KOPT-K1 (cell line): Measurements from ENCODE around the gene CPO.
"Not testable (repeated sequence)": the region's sequence is repeated elsewhere in the genome, so short reads cannot be mapped to it uniquely, and the experiment has no call there.

Experiments
- H3K27ac ChIP-seq: fragments of 200-600 bp; sonication (generic); 2 replicates; pipeline ENCODE4 v1.5.1; 2016; ENCODE audit warnings: antibody characterized with exemption, mild to moderate bottlenecking, low read depth, low read length; ENCODE audit not compliant: poor library complexity, severe bottlenecking
- H3K36me3 ChIP-seq: fragments of 200-600 bp; sonication (generic); 2 replicates; pipeline ENCODE4 v1.5.1; 2017; ENCODE audit warnings: antibody characterized with exemption, mild to moderate bottlenecking, low read length, moderate library complexity; ENCODE audit not compliant: insufficient read depth
- H3K9me3 ChIP-seq: fragments of 200-600 bp; sonication (generic); 2 replicates; pipeline ENCODE4 v1.5.1; 2017; ENCODE audit warnings: antibody characterized with exemption, low read length, mild to moderate bottlenecking; ENCODE audit not compliant: insufficient read depth, poor library complexity, severe bottlenecking

The CPO gene, protein sequence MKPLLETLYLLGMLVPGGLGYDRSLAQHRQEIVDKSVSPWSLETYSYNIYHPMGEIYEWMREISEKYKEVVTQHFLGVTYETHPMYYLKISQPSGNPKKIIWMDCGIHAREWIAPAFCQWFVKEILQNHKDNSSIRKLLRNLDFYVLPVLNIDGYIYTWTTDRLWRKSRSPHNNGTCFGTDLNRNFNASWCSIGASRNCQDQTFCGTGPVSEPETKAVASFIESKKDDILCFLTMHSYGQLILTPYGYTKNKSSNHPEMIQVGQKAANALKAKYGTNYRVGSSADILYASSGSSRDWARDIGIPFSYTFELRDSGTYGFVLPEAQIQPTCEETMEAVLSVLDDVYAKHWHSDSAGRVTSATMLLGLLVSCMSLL

DNA sequence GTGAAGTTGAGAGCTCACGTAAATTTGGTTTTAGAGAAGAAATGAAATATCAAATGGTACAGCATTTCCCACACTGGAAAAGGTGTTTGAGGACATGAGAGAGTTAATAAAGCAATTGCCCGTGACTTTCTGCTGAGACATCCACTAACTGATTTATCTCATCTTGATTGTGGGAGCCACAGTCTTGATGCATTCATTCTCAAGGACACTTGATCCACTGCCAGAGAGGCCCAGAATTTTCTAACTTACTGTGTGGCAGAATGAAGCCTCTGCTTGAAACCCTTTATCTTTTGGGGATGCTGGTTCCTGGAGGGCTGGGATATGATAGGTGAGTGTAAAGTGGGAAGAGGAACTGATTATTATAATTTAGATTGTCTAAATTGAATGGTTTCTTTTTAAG, at the start of gene CPO:
Gene CPO, plus strand, starts transcription at position 179 of the 400 bp plus-strand sequence. Its CDS starts 82 bp downstream, at position 261.
- no peaks in the 10 kb centered on the region for H3K9me3 ChIP-seq
- no peaks in the 10 kb centered on the region for H3K36me3 ChIP-seq
- H3K27ac ChIP-seq = no peak within 1 kb of the TSS

DNA sequence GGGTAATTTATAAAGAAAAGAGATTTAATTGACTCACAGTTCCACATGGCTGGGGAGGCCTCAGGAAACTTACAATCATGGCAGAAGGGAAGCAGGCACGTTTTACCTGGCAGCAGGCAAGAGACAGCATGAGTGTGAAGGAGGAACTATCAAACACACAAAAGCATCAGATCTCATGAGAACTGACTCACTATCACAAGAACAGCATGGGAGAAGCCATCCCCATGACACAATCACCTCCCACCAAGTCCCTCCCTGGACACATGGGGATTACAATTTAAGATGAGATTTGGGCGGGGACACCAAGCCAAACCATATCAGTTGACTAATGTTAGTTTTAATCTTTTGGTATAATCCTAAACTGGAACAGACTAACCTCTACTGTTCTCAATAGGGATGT, 49.1 kb upstream of the CPO start:
- Histone ChIP-seq H3K9me3 (no peaks in the 10 kb centered on the region), H3K36me3 (no peaks in the 10 kb centered on the region), H3K27ac (no peak overlapping the region)

DNA sequence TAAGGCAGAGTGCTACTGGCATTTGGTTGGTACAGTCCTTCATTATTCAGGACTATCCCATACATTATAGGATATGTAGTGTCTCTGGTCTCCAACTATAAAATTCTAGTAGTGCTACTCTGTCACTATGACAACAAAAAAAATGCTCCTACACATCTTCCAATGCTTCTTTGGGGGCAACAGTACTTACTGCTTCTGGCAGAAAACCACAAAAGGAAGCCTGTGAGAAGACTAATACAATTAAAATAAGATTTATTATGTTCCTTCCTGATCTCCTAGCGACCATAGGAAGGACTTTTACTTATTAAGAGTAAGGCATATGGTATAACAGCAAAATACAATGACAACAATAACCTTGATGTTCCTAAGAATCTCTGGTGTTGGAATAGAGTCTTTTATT, 48.4 kb upstream of the CPO start:
- Histone ChIP-seq H3K9me3 (no peaks in the 10 kb centered on the region), H3K36me3 (no peaks in the 10 kb centered on the region), H3K27ac (no peak overlapping the region)

DNA sequence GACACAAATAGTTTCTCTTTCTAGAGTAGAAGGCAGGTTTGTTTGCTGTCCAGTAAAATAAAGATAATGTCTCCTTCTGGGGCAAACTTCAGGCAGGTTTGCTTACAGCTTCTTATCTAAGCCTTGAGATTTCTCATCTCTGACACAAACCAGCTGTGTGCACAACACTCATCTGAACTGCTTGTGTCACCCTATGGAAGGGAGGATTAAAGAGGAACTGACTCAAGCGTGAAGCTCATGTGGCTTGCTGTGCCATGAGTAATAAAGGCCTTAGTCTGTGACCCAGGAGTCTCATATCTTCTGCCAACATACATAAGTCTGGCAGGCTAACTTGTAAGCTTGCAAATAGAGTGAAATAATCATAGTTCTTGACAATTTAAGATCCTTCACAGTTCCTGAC, 24.2 kb upstream of the CPO start:
- H3K27ac ChIP-seq = no peak overlapping the region
- no peaks in the 10 kb centered on the region for H3K9me3 ChIP-seq
- H3K36me3 ChIP-seq = no peaks in the 10 kb centered on the region

DNA sequence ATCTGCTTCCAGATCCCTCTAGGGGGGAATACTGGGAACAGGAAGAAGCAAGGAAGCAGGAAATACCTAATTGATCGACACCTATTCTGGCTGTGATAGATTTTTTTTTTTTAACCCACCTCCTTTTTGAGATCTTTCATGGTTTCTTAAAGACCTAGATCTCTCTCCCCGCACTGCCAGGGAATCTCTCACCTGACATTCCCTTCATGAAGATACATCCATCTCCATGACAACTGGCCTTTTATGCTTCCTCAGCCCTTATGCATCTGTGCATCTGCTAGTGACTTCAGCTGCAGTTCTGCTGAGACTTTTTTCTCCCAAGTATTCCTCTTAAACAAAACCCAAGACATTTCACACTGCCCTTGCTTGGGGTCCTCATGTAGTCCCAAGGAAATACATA, 21.1 kb upstream of the CPO start:
- no peaks in the 10 kb centered on the region for H3K36me3 ChIP-seq
- no peak overlapping the region for H3K27ac ChIP-seq
- H3K9me3 ChIP-seq = no peaks in the 10 kb centered on the region

DNA sequence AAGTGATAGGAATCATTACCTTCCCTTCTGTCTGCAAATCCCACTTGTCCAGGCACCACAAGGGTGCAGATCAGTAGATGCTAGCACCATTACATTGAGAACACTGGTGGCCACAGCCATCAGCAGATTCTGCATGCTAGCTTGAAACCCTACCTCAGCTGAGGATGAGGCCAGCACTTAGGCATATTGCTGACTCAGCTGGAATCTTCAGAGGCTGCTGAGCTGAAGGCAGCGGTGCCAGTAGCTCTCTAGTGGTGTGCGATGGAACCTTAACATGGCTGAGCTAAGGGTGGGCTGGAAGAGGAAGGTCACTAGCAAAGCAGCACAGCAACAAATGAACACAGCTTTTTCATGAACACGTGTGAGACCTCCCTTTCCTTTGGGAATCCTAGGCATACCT, 19.0 kb upstream of the CPO start:
- H3K27ac ChIP-seq = no peak overlapping the region
- H3K36me3 ChIP-seq = no peaks in the 10 kb centered on the region

DNA sequence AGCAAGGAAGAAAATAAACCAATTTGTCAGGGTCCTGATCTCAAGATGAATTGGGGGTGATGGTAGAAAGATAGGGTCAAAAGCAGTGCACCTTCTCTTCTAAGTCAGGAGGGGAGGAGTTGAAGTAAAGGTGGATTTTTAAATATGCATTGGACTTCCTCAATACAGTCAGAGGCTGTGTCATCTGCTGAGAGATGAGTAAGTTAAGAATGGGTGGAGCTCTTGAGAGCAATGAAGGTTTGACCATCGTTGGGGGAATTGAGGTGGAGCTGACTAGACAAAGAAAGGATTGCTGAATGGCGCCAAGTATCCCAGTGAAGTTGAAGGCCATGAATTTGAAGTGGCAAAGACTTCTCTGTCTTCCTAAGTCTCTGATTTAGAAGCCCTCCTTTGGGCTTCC, 18.4 kb upstream of the CPO start:
- Histone ChIP-seq H3K36me3 (no peaks in the 10 kb centered on the region), H3K27ac (no peak overlapping the region), H3K9me3 (no peaks in the 10 kb centered on the region)

More for the DNA sequence above, 19.0 kb upstream of the CPO start:
- H3K9me3 ChIP-seq = no peaks in the 10 kb centered on the region

DNA sequence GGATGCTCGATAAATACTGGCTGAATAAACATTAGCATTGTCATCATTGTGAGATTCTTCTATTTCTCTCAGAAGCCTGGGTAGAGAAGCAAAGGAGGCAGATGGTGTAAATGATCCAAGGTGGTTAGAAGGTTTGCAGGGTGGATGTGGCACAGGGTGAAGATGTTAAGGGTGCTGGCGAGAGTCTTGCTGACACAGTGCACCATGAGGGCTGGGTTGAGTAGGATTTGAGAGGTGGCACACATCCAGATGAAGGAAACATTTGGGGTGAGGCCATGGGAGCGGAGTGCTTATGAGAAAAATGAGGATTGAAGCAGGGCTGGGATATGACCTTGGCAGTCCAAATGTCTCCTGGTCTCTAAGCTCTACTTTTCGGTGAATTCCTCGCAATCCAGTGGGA, 17.8 kb upstream of the CPO start:
- Histone ChIP-seq H3K27ac (no peak overlapping the region), H3K36me3 (no peaks in the 10 kb centered on the region), H3K9me3 (no peaks in the 10 kb centered on the region)

DNA sequence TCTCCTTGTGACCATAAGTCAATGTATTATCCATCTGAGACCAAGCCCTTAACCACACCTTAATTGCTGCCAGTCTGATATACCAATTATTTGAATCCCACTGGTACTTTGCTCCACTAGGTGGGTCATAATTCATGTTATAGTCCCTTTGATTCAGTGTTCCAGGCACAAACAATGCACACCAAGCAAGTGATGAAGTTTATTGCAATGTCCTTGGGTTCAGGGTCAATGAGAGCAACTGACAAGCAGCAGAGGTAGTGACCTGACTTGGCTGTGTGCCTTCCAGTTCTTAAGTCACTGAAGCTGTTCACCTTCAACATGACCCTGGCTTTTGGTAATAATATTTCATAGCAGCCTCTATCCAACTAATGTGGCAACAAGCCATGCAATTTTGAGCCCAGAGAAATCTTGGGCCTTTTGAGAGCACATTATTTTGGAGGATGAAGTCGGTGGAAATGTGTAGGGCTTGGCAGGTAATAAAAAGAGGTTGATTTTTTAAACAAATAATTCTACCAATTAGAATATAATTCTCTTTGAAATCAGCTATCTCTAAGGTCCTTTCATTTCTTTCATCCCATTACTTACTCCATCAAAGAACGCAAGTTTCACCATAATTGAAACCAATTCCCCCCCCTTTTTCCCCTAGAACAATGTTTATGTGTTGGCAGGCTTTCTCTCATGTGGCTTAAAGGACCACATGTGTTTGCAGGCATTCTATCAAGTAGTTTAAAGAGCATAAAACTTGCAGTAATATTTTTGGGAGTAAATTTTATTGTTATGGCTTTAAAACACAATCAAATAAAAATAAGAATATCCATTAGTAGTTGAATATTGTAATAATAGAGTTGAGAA, 3.1 kb upstream of the CPO start:
- no peaks in the 10 kb centered on the region for H3K9me3 ChIP-seq
- H3K27ac ChIP-seq = no peak overlapping the region
- no peaks in the 10 kb centered on the region for H3K36me3 ChIP-seq

DNA sequence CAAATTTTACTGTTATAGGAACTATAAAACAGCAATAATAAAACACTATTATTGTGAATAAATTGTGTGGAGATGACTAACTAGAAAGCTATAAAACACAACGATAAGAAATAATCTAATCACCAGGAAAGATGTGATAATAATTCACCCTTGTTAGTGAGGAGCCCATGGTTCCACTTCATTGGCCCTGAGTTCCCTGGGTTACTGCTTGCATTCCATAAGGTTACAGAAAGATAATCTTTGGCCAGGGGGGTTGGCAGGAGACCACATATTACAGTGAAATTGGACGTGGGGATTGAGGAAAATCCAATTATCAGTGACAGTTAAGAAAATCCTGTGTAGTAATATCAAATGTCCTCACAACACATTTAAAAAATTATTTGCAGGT, 2.5 kb upstream of the CPO start:
- H3K36me3 ChIP-seq = no peaks in the 10 kb centered on the region
- H3K27ac ChIP-seq = no peak overlapping the region
- no peaks in the 10 kb centered on the region for H3K9me3 ChIP-seq

DNA sequence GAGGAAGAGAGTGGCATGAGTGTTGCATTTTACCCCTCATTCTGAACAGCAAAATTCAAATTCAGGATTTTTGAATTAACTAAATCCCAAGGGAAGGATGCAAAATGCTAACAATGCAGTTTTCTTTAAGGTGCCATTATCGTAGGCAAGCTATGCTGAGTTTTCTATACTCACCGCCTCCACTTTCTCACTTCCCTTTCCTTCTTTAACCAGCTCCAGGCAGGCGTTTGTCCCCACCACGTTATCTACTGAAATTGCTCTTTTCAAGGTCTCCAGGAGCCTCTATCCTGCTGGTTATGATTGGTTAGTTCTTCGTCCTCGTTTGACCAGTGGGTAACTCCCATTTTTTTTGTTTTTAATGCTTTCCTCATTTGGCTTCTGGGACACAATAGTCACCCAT, 1.8 kb upstream of the CPO start:
- Histone ChIP-seq H3K27ac (no peak overlapping the region), H3K36me3 (no peaks in the 10 kb centered on the region), H3K9me3 (no peaks in the 10 kb centered on the region)

DNA sequence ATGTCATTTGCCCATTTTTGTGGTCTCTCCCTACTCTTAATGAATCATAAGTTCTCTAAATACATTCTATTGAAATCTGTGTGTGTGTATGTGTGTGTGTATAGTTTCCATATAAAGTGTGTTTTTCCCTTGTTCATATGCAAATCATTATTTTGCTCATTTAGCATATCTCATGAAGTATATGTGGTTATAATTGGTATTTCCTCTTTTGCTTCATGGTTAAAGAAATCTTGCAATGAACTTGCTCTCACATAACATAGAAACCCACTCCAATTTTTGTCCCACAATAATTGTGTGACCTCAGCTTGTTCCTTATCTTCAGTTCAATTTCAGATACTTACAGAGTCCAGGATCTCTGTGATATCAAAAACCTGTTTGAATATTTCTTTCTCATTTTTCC, 1.2 kb downstream of the CPO start:
- no peaks in the 10 kb centered on the region for H3K9me3 ChIP-seq
- H3K36me3 ChIP-seq = no peaks in the 10 kb centered on the region
- no peak overlapping the region for H3K27ac ChIP-seq

DNA sequence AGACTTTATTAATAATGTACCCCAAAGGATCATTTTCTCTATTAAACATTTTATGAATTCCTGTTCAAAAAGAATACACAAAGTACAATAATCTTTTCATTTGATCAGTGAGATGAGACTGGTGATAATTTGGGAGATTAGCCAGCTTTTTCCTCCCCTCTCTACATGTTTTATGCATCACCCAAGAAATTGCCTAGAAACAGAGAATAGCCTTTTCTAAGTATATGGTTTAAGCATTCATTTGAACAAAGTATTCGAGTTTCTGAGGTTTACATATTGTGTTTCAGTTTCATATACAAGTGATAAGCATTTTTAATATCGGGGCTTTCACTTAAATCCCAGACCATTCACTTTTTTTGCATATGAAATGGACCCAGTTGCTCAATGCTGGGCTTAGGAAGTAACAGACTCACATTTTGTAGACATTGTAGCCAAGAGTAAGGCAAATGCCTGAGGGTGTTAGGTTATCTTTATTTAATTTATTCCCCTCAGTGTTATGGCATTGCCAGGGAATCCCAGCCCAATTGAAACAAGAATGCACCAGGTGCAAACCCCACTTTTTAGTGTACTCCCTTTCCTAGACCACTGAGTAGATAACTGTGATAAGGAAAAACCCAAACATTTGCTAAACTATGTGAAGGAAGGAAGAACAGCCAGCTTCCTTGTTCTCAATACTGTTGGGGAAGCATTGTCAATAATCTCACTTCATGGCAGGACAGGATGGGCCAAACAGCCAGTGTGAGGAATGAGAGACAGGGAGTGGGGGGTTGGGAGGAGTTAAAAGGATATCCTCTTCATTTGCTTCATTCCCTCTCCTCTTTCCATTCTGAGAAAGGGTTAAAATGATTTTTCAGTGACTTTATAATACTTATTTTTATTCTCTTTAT, 3.5 kb downstream of the CPO start:
- Histone ChIP-seq H3K9me3 (no peaks in the 10 kb centered on the region), H3K27ac (no peak overlapping the region), H3K36me3 (no peaks in the 10 kb centered on the region)

DNA sequence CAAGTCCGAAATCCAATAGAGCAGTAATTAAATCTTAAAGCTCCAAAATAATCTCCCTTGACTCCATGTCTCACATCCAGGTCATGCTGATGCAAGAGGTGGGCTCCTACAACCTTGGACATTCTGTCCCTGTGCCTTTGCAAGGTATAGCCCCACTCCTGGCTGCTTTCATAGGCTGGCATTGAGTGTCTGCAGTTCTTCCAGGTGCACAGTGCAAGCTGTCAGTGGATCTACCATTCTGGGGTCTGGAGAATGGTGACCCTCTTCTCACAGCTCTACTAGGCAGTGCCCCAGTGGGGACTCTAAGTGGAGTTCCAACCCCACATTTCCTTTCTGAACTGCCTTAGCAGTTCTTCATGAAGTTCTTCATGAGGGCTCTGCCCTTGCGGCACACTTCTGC, 14.1 kb downstream of the CPO start:
- H3K9me3 ChIP-seq = peaks cover 16% of the 10 kb centered on the region
- not testable (repeated sequence) for H3K27ac ChIP-seq, H3K36me3 ChIP-seq

DNA sequence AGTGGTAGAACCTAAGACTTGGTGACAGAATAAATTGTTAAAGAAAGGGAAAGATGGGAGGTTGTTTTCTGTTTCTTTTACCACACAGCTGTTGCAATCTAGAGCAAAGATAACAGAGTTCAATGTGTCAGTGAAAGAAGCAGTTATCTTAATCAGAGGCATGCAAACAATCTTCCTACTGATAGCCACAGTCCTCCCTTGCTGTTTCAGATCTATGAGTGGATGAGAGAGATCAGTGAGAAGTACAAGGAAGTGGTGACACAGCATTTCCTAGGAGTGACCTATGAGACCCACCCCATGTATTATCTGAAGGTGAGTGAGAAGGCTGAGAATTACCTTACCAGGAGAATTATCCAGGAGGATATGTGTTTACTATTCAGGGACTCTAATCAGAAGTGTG, 15.9 kb downstream of the CPO start:
- Histone ChIP-seq H3K9me3 (peaks cover 16% of the 10 kb centered on the region), H3K27ac (no peak overlapping the region)

More for the DNA sequence above, 15.9 kb downstream of the CPO start:
- H3K36me3 ChIP-seq = no peaks in the 10 kb centered on the region
